ENCODE results near the gene HSD17B1. TPM values are rescaled to one million over a fixed set of nuclear protein-coding genes. Genes with fewer than 3 reads are reported as not detected.

The HSD17B1 gene
- total RNA-seq, 1 experiment from 2014 or later: 1.5 TPM

GRCh38 chr17:42525221-42525620 lies 27.5 kb upstream of the HSD17B1 start:
- no peak overlapping the region for H3K27ac Mint-ChIP-seq
- CTCF ChIA-PET: no interaction called here
- TF ChIP-seq ZNF416 (CRISPR knock-in tag; IDR thresholded peaks at IDR 0.05): no peak
- no peak for TF ChIP-seq JUN (CRISPR knock-in tag; IDR thresholded peaks at IDR 0.05)
- TF ChIP-seq IRF2 (CRISPR knock-in tag; IDR thresholded peaks at IDR 0.05; ENCODE audit: borderline replicate concordance, low read depth): no peak
- TF ChIP-seq ZNF671 (CRISPR knock-in tag; IDR thresholded peaks at IDR 0.05): no peak
- TF ChIP-seq FOXJ3 (CRISPR knock-in tag; IDR thresholded peaks at IDR 0.05; ENCODE audit: borderline replicate concordance): no peak
- TF ChIP-seq MXD4 (CRISPR knock-in tag; IDR thresholded peaks at IDR 0.05; ENCODE audit: borderline replicate concordance): no peak
- TF ChIP-seq GTF2I (CRISPR knock-in tag; conservative IDR thresholded peaks at IDR 0.05): no peak
- TF ChIP-seq ERG (CRISPR knock-in tag; IDR thresholded peaks at IDR 0.05): no peak
- no peak for TF ChIP-seq ATF3 (CRISPR knock-in tag; conservative IDR thresholded peaks at IDR 0.05)
- 0 out of 2 replicates have a peak, but pooled peaks cover 6% of the 10 kb centered on the region for H3K27me3 Mint-ChIP-seq (ENCODE audit: low read depth)
- POLR2A ChIA-PET: interaction anchor here (0.6 kb wide), 1 partner anchor 117 kb away, joined by 4 read pairs; no protein-coding TSS in a partner anchor
- H3K36me3 Mint-ChIP-seq: peaks cover 10% of the 10 kb centered on the region
- no peak for ATAC-seq
- DNase-seq (ENCODE audit: low spot score): no peak
- no peaks in the 10 kb centered on the region for H3K9me3 Mint-ChIP-seq
- H3K4me1 Mint-ChIP-seq: peaks cover 4% of the 10 kb centered on the region
- H3K4me3 Mint-ChIP-seq: no peak overlapping the region

- no peak for DNase-seq (ENCODE audit: low spot score)
- Mint-ChIP-seq H3K4me3 (no peak overlapping the region), H3K36me3 (peaks cover 10% of the 10 kb centered on the region), H3K9me3 (no peaks in the 10 kb centered on the region), H3K27ac (no peak overlapping the region), H3K27me3 (ENCODE audit: low read depth) (peaks cover 13% of the 10 kb centered on the region), H3K4me1 (no peaks in the 10 kb centered on the region; the same call in 1 of the 2 replicates)
- no peak for ATAC-seq
- POLR2A ChIA-PET: no interaction called here
- CTCF ChIA-PET: interaction anchor here (3.2 kb wide), 1 partner anchor 8 kb away, joined by 72 read pairs; no protein-coding TSS in a partner anchor
- TF ChIP-seq JUN (CRISPR knock-in tag; IDR thresholded peaks at IDR 0.05) (no peak), SP1 (CRISPR knock-in tag; conservative IDR thresholded peaks at IDR 0.05) (no peak), NR3C1 (CRISPR knock-in tag; conservative IDR thresholded peaks at IDR 0.05; ENCODE audit: low read depth) (no peak), ARID4B (CRISPR knock-in tag; IDR thresholded peaks at IDR 0.05; ENCODE audit: borderline replicate concordance) (no peak), AR (CRISPR knock-in tag; IDR thresholded peaks at IDR 0.05) (no peak), ZNF138 (CRISPR knock-in tag; conservative IDR thresholded peaks at IDR 0.05) (no peak), CREB1 (CRISPR knock-in tag; IDR thresholded peaks at IDR 0.05) (no peak), ZNF396 (CRISPR knock-in tag; IDR thresholded peaks at IDR 0.05; ENCODE audit: borderline replicate concordance) (no peak), ETV6 (CRISPR knock-in tag; IDR thresholded peaks at IDR 0.05) (no peak), MAX (CRISPR knock-in tag; IDR thresholded peaks at IDR 0.05) (no peak), SMAD4 (CRISPR knock-in tag; IDR thresholded peaks at IDR 0.05) (no peak), NR2C2 (CRISPR knock-in tag; IDR thresholded peaks at IDR 0.05) (no peak), TEAD4 (CRISPR knock-in tag; IDR thresholded peaks at IDR 0.05) (no peak), ZNF281 (CRISPR knock-in tag; IDR thresholded peaks at IDR 0.05) (no peak)
Measured at GRCh38 chr17:42526031-42526444, 26.7 kb upstream of the HSD17B1 start.
